Measurements from ENCODE around the gene ACBD6. TPM values are rescaled to one million over a fixed set of nuclear protein-coding genes. Genes with fewer than 3 reads are reported as not detected.

ACBD6 gene
- total RNA-seq, 1 donor from 2014 or later: 49.1 TPM

DNA sequence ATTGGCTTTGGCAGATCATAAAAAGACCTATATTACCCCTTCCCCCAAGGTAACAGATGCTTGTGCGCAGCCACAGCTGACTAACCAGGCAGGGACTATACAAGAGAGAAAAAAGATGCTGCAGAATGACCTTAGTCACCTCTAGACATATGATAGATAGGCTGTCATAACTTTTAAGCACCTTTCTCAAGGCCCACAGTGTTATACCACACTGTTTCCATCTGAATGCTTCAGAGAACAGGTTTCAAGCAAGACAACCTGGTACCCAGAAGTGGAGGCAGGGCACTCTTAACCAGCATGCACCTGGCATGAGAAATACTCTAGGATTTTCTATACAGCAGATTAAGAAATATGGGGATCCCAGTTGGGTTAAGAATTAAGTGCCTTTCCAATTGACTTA is 43.6 kb upstream of the ACBD6 start:
- H3K4me1 Mint-ChIP-seq (ENCODE audit: unreplicated experiment): peaks cover 14% of the 10 kb centered on the region
- H3K27me3 Mint-ChIP-seq: no peaks in the 10 kb centered on the region
- no peaks in the 10 kb centered on the region for H3K9me3 Mint-ChIP-seq
- H3K36me3 Mint-ChIP-seq: no peaks in the 10 kb centered on the region
- no peak overlapping the region for H3K4me3 Mint-ChIP-seq
- TF ChIP-seq, protein P1, sequence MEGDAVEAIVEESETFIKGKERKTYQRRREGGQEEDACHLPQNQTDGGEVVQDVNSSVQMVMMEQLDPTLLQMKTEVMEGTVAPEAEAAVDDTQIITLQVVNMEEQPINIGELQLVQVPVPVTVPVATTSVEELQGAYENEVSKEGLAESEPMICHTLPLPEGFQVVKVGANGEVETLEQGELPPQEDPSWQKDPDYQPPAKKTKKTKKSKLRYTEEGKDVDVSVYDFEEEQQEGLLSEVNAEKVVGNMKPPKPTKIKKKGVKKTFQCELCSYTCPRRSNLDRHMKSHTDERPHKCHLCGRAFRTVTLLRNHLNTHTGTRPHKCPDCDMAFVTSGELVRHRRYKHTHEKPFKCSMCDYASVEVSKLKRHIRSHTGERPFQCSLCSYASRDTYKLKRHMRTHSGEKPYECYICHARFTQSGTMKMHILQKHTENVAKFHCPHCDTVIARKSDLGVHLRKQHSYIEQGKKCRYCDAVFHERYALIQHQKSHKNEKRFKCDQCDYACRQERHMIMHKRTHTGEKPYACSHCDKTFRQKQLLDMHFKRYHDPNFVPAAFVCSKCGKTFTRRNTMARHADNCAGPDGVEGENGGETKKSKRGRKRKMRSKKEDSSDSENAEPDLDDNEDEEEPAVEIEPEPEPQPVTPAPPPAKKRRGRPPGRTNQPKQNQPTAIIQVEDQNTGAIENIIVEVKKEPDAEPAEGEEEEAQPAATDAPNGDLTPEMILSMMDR (conservative IDR thresholded peaks at IDR 0.05): no peak
- no peak overlapping the region for H3K27ac Mint-ChIP-seq
- DNase-seq (ENCODE audit: extremely low spot score, unreplicated experiment): no peak

DNA sequence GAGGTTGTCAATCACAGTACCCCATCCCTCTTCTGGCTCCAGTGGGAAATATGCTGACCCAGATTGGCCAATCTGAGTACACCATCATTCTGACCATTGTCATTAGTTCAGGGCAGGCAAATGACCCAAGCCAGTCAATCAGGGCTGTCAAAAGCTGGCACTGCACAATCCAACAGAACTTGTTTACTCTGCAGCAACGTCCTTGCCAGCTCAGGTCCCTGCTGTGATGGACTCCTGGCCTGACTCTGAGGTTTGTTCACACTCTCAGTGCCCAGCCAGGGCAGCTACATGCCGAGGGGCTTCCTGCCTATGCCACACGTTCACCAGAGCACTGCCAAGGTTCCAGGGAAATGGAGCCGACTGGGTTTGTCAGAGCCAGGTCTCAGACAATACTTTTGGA is 41.7 kb upstream of the ACBD6 start:
- no peak for DNase-seq (ENCODE audit: extremely low spot score, unreplicated experiment)
- H3K27me3 Mint-ChIP-seq: no peaks in the 10 kb centered on the region
- no peak overlapping the region for H3K27ac Mint-ChIP-seq
- H3K4me1 Mint-ChIP-seq (ENCODE audit: unreplicated experiment): peaks cover 14% of the 10 kb centered on the region
- TF ChIP-seq, protein P1 (conservative IDR thresholded peaks at IDR 0.05): no peak
- H3K9me3 Mint-ChIP-seq: no peaks in the 10 kb centered on the region
- H3K4me3 Mint-ChIP-seq: no peak overlapping the region
- no peaks in the 10 kb centered on the region for H3K36me3 Mint-ChIP-seq

DNA sequence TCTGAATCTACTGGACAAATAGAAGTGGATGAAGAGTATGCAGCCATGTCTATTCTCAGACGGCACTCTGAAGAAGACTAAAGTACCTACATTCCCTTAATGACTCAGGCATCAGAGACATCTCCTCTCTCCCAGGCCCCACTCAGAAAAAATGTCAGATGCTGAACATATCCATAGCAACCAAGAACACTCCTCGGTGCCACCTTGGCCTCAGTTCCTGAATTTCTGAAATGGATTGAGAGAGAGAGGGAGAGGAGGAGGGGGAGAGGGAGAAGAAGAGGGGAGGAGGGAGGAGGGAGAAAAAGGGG is 40.4 kb upstream of the ACBD6 start:
- H3K36me3 Mint-ChIP-seq: no peaks in the 10 kb centered on the region
- no peaks in the 10 kb centered on the region for H3K9me3 Mint-ChIP-seq
- H3K27me3 Mint-ChIP-seq: no peaks in the 10 kb centered on the region
- no peak overlapping the region for H3K27ac Mint-ChIP-seq
- TF ChIP-seq, protein P1 (conservative IDR thresholded peaks at IDR 0.05): no peak
- no peak overlapping the region for H3K4me3 Mint-ChIP-seq
- peaks cover 9% of the 10 kb centered on the region for H3K4me1 Mint-ChIP-seq (ENCODE audit: unreplicated experiment)
- no peak for DNase-seq (ENCODE audit: extremely low spot score, unreplicated experiment)

DNA sequence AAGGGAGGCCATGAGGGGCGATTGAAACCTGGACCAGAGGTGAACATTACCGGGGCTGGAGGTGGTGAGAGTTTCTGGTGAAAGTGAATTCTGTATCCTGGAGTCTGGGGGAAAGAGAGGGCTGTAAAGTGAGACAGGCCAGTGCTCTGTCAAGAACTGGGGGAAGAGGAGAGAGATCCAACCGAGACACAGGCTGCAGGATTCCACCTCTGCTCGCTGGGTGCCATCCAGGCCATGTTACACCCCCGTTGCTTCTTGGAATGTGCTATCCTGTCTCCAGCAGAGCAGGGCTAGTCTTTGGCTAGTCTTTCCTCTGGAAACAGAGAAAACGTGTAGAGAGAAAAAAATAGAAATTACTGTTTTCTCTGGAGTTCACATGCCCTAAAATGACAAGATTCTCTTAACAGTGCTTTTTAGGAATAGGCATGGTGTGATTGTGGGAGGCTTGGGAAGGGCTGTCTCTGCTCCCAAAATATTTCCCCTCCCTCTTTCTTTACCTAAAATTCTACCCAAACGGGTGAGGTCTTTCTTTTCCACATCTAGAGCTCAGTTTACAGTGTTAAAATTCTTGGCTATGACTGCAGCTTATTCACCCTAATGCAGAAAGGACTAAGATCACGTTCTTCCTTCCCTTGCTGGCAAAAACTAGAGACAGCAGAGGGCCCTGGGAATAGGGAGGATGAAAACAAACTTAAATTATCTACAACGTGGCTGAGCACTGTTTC is 39.9 kb upstream of the ACBD6 start:
- TF ChIP-seq, protein P1 (conservative IDR thresholded peaks at IDR 0.05): no peak
- Mint-ChIP-seq H3K27ac (no peak overlapping the region), H3K9me3 (no peaks in the 10 kb centered on the region), H3K4me3 (no peak overlapping the region), H3K4me1 (ENCODE audit: unreplicated experiment) (peaks cover 9% of the 10 kb centered on the region), H3K27me3 (no peaks in the 10 kb centered on the region), H3K36me3 (no peaks in the 10 kb centered on the region)
- DNase-seq (ENCODE audit: extremely low spot score, unreplicated experiment): no peak

DNA sequence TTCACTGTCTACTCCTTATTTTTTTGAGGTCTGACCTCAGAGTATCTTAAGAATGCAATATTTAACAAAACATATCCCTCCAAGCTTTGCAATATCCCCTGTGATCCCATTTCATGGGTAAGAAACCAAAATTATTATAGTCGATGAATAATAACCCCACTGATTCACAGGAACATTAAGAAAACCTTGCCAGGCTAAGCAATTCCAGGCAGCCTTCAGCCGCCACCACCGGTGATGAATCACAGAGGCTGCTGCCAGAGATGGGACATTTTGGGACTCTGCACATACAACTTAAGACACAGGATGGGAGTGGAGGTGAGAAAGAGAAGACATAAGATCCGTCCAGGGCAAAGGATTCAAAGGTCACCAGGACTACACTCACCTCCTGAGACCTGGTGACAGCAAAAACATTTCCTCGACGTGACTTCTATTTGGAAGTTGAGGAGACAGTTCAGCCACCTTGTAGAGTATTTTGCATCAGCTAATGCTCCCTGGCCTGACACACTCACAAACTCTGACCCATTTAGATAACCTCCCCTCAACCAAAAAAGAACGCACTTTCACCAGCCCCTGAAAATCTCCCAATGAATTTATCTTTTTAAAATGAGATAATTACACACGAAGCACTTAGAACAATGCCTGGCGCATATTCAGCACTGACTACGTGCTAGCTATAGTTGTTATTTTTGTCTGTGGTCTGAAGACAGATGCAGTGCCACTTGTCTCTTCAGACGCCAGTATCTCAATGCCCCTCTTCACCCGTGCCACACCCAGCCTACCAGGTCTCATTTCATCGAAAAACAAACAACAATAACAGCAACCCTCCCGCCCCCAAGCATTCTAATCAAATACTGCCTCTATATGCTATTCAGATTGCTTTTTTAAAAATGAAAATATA is 38.6 kb upstream of the ACBD6 start:
- Mint-ChIP-seq H3K4me1 (ENCODE audit: unreplicated experiment) (peaks cover 5% of the 10 kb centered on the region), H3K9me3 (no peaks in the 10 kb centered on the region), H3K36me3 (no peaks in the 10 kb centered on the region), H3K4me3 (no peak overlapping the region), H3K27me3 (no peaks in the 10 kb centered on the region), H3K27ac (no peak overlapping the region)
- DNase-seq (ENCODE audit: extremely low spot score, unreplicated experiment): no peak
- TF ChIP-seq, protein P1 (conservative IDR thresholded peaks at IDR 0.05): no peak

Measured in type B pancreatic cell (in vitro differentiated cells).